Stimulated activated CD4-positive, alpha-beta T cell treated with anti-CD3 and anti-CD28 coated beads, TNF-alpha, amount 100 ng/mL, for 1 hour (primary cell): ENCODE results near the gene RGS12.
A peak's percentile ranks its signal among the peaks of the same experiment; 100 is the strongest.

Experiments
- DNase-seq, 3 donors: peaks; one replicate each; pipeline ENCODE4 v3.0.0-alpha.2; 2020; ENCODE audit warnings: low read depth in 3 of 3, low spot score in 1 of 3

The RGS12 gene

GRCh38 chr4:3292571-3293400 lies at the start of gene RGS12:
TSS of gene RGS12 (plus strand) at chr4:3293021. CDS start at chr4:3316171, 23,150 bp downstream.
- DNase-seq: peak; percentile 62 to 78 (median 72)

- no peak for DNase-seq
Measured at GRCh38 chr4:3243136-3243780, 49.6 kb upstream of the RGS12 start.

GRCh38 chr4:3244002-3244401 lies 48.8 kb upstream of the RGS12 start:
- DNase-seq: no peak

GRCh38 chr4:3244747-3245146 lies 48.1 kb upstream of the RGS12 start:
- no peak for DNase-seq

- no peak for DNase-seq
Measured at GRCh38 chr4:3245676-3246075, 47.1 kb upstream of the RGS12 start.

- DNase-seq: no peak
Measured at GRCh38 chr4:3246458-3247398, 46.1 kb upstream of the RGS12 start.

GRCh38 chr4:3247399-3248177 lies 45.2 kb upstream of the RGS12 start:
- no peak for DNase-seq

GRCh38 chr4:3248178-3248480 lies 44.7 kb upstream of the RGS12 start:
- no peak for DNase-seq

GRCh38 chr4:3248811-3249661 lies 43.8 kb upstream of the RGS12 start, which contains the start of gene MSANTD1:
TSS of gene MSANTD1 (plus strand) at chr4:3249159. CDS start at chr4:3249223, 64 bp downstream.
- DNase-seq: no peak

- DNase-seq: no peak
Measured at GRCh38 chr4:3249711-3250437, 42.9 kb upstream of the RGS12 start.

- no peak for DNase-seq
Measured at GRCh38 chr4:3250438-3250955, 42.3 kb upstream of the RGS12 start.

- DNase-seq: no peak
Measured at GRCh38 chr4:3250956-3251690, 41.7 kb upstream of the RGS12 start.

- no peak for DNase-seq
Measured at GRCh38 chr4:3251691-3252479, 40.9 kb upstream of the RGS12 start.

GRCh38 chr4:3252480-3252828 lies 40.4 kb upstream of the RGS12 start:
- DNase-seq: no peak

- DNase-seq: no peak
Measured at GRCh38 chr4:3252831-3253641, 39.8 kb upstream of the RGS12 start.

GRCh38 chr4:3253808-3254207 lies 39.0 kb upstream of the RGS12 start:
- DNase-seq: no peak
